IPS-NIHi7 (cell line): ENCODE data around the gene CACNA2D2.

Experiments
- DNase-seq: peaks from one replicate; pipeline ENCODE4 v3.0.0; 2012; ENCODE audit warnings: mixed read lengths; ENCODE audit errors: extremely low spot score

Gene CACNA2D2

DNA sequence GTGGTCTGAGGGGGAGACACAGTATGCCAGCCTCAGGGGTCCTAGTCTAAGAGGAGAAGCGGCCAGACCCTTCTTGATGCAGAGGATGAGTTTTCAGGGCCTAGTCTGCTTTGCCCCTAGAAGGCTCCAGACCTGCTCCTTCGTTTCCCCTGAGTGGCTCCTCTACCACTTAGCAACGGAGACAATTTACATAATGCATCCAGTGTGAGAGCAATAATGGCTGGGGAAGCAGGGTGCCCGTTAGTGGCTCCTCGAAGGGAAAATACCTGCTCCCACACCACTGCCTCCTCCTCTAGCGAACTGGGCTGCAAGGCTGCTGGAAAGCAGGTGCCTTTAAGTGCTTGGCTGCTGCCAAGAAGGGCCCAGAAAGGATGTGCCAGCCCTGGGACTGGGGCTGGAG, 38.9 kb downstream of the CACNA2D2 start:
- DNase-seq = no peak

DNA sequence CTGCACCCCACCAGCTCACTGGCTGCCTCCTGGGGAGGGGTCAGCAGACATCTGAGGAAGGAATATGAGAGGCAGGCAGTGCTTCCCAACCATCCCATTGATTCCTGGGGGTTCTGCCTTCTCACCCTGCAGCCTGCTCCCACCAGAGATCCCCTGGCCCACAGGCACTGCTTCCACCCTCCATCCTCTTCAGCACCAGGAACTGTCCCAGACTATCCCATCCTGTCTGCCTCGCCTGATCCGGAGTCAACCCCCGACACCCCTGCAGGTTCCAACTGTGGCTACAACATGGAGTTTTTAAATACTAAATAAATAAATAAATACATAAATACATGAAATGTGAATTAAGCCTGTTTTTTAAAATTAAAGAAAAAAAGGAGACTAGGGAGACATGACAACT, 43.6 kb downstream of the CACNA2D2 start:
- peak; percentile 71 for DNase-seq

DNA sequence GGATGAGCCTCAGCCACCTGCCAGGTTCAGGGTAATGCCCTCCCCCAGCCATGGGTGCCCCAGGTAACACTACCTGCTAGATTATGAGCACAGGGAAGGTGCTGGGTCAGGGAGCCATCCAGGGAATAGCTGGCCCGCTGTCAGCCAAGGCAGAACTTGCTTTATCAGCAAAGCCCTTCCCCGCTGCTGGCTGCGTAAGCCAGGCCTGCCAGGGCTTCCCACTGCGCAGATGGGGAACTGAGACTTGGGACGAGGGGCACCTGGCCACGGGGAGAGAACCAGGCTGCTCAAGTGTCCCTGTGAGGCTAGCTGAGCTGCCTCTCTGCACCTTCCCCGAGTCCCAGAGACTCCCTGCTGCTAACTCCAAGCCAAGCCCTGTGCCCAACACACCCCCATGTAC, 45.4 kb downstream of the CACNA2D2 start:
- no peak for DNase-seq

DNA sequence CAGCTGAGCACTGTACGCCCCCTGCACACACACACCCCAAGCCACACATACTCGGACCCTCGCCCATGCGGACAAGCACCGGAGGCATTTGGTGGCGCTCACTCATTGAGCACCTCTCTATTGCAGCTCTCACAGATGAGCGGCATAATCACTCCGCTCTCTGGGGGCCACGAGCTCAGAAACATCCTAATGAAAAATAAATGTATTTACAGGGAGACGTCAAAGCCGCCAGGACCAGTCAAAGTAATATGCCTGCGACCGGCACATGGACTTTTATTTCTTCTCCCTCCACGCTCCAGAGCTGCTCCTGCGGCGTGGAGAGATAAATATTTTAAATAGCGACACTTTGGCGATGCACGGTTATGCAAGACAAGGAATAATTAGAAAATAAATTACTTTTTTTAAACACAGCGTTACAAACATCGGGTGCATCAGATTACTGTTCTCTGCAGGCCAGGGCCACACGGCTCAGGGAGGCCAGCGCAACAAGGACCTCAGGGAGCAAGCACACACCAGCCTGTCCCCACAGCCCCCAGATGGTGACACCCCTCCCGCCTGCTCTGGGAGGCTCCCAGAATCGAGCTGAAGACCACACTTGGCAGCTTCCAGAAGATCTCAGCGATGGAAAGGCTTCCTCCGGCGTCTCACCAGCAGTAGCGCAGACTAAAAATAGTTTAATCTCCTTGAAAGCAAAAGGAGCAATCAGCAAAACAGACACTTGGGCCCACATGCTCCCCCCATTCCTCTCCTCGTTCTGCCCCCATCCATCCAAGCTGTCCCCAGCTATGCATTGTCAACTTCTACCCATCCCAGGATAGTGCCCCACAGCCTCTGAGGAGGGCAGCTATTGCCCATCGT, 48.0 kb downstream of the CACNA2D2 start:
- DNase-seq = no peak

DNA sequence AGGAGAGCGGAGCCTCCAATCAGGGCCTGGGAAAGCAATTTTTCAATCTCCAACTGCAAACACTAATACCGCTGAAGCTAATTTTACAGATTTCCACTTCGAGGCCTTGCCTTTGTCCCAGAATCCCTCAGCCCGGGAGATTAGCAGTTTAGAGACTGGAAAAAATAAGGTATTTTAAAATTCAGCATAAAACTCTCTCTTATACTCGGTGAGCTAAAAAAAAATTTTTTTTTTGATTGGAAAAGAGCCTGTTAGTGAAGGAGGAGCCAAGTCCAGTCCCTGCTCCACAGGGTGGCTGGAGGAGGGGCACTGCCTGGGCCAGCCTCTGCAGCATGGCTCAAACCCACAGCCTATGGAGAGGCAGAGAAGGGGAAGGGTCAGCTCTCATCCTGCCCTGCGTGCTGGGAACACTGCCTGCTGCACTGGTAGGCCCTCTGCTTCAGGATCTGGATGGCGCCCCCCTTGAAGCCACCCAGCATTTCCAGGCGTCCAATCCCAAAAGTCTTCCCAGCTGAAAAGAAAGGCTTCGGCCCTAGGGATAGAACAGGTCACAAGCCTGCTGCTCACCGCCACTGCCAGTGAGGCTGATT, 48.9 kb downstream of the CACNA2D2 start:
- DNase-seq = peak; percentile 83

DNA sequence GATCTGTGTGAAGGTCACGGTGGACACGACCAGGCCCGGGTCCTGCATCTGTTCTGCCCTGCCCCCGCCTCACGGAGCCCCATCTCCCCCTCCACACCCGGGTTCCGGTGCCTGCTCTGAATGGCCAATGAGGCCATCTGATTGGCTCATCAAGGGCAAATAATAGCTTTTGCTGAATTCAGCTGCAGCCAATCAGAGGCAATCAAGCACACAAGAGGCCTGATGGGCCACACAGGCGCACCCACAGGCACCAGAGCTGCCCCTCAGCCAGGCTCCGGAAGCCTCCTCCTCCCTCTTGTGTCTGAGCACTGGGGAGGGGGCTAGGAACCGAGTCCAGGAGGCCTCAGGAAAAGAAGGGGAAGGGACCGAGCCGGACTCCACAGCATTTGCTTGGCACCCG, 49.5 kb downstream of the CACNA2D2 start:
- DNase-seq = peak; percentile 37

DNA sequence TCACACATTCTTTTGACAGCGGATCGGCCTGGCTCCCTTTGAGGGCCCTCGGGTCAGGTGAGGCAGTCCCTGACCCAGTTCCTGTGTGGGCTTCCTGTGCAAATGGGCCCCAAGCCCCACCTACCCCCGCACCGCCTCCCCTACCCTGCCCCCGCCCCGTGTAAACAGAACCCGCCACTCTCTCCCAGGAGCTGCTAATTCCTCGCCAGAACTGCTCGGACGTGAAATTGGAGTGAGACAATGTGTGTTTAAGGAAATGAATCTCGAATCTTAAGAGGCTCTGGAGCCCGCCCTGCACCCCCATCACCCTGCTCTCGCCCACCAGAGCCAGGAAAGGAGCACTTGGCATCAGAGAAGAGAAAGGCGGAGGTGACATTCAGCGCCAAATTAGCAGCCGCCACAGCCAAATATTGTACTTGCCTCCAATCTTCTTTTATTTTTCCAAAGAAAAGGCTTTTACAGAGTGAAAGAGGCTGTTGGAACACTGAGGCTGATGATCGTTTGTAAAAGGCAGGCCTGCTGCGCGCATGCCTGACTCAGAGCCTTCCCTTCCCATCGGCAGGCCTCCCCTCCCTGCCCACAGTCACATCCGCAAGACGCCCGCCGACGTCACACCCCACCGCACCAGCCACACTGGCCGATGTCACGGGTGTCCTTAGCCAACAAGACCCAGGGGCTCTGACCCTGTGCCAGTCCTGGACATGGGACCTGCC, 53.1 kb downstream of the CACNA2D2 start:
- DNase-seq = peak; percentile 63

DNA sequence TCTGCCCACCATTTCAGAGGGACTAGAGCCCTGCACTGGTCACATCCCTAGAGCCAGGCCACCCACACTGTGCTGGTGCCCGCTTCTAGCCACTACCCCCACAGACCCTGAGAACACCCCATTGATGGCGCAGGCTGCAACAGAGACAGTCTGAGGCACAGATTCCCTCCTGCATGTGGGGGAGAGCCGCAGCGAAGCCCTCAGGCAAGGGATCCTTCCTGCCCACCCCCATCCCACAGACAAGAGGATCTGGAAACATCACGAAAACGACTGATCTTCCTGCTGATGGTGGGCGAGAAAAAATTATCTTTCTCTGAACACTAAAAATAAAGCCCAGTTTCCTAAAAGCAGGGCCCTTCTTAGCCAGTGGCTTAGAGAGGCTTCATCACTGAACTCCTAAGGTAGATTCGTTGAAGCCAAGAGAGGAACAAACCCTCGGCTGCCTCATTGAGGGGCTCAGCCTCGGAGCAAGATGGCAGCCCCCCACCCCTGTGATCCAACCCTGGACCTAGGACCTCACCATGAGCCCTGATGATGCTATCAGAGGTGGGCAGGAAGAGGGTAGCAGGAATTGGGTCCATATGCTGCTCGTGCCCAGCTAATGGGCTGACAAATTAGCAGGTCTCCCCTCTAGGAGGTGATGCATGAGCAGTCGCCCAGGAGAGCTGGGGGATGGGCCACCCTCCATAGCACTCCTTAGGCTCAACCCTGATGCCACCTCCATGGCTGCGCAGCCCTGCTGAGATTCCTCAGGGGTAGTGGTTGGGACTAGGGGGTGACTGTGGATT, 54.5 kb downstream of the CACNA2D2 start:
- DNase-seq = no peak

DNA sequence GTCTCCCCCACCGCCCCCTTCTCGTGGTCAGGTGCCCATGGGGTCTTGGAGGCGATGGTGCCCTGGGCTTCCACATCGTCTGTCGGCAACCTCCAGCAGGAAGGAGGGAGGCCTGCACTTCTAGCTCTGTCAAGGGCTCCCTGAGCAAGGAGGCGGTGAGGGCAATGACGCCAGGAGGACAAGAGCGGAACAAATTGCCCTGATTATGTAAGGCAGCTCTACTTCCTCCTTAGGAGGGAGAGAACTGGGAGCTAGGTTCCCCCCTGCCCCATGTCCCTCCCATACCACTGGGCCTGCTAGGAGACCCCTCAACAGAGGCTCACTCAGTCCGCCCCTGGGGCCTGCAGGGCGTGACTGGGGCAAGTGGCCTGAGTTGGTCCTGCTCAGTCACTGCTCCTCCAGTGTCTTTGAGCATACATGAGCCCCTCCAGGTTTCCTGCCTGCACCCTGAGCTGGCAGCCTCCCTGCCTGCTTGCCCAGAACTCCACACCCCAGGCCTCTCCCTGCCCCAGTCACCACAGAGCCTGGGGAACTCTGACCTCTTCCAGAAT, 56.1 kb downstream of the CACNA2D2 start:
- no peak for DNase-seq

DNA sequence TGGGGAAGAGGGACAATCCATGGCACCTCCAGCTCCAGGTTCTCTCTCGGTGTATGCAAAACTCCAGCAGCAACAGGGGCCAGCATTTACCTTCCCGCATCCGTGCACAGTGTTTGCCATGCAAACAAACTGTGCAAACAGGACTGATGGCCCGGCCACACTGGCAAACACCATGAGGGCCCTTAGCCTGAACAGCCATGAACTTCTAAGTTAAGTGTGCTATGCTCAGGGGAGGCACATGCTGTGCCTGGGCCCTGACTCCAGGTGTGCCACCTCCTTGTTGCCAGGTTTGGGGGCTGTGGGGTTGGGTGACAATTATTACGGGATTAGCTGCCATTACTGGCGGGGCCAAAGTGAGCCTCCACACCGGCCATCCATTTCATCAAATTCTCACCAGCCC, 57.5 kb downstream of the CACNA2D2 start:
- no peak for DNase-seq

DNA sequence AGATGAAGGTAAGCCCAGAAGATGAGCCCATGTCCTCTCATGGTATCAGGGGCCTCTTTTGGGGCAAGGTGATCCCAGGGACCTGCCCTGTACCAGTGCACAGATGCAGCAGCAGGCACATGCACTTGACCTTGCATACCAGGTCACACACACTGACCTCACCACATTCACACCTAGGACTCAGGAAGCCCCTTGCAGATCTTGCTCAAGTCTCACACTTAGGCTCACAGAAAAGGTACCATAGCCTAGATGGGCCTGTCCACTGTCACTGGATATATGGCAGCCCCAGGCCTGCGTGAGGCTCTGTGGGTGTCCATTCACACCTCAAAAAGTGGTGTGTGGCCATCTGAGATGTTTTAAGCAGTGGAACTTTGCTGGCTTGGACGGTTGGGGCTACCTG, 58.7 kb downstream of the CACNA2D2 start:
- no peak for DNase-seq

DNA sequence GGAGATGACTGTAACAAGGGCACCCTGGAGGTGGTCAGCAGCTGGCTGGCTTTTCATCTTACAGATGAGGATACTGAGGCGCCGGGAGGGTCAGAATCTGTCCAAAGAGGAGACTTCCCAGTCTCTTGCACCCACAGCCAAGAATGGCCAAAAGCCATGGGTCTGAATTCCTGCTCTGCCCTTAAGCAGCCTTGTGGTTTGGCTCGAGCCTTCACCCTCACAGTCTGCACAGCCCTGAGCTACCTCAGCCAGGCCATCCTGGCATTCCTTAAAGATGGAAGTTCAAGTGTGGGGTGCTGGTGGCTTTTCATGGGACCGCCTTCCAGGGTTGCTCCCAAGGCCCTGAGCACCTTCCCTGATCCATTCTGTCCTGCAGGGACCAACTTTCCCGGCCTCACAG, 59.2 kb downstream of the CACNA2D2 start:
- DNase-seq = no peak

DNA sequence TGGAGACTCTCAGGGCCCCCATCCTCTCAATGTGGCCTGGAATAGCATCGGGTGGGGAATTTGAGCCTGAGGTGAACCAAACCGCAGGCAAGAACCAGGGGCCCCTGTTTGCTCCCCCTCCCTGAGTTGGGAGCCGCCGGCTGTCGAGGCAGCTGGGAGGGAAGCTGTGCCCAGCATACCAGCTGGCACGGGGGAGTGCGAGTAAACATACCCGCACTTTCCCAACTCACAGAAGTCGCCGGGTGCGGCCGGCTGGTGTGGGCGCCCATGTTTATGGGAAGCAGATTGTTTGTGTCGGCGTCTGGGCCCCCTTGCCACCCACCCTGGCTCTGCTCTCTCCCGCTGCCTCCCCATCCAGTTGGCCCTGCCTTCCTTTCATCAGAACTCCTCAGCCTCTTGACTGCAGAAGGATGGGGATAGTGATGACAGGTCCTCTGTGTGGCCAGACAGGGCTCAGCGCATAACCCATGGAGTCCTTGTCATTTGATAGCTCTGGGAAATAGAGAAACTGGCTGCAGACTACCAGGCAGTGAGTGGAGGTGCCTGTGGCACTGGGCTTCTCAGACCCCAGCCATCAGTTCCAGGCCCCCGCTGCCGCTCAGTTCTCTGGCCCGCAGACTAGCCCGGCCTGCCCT, 60.4 kb downstream of the CACNA2D2 start:
- DNase-seq = no peak

DNA sequence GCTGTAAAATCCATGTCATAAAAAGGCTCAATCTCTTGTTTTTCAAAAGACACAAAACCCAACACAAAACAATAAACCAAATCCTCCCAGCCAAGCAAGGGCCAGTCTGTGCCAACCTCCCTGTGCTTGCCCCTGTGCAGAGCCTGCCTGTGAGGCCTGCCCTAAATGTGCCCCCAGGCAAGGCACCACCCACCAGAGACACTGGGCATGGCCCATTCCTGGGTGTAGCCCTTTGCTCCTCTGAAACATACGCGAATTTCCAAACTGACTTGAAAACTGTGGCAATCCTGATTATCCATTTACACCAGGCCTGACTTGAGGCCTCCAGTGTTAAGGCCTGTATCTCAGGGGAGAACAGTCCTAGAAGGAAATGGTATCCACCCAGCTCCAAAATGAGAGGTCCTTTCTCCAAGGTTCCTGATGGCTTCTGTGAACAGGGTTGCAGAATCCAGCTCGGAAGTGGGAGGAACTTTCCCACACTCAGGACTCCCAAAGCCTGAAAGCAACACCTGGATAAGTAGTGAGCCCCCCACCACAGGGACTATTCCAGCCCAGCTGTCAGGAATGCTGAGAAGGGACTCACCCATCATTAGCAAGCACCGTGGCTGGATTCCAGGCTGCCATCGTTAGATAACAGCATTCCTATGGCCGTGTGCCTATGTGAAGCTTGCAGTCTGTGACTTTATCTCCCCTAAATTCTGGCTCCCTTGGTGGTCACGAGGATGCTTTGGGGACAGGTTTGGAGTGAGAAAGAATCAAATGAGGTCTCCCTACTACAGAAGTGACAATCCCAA, 61.8 kb downstream of the CACNA2D2 start:
- no peak for DNase-seq

DNA sequence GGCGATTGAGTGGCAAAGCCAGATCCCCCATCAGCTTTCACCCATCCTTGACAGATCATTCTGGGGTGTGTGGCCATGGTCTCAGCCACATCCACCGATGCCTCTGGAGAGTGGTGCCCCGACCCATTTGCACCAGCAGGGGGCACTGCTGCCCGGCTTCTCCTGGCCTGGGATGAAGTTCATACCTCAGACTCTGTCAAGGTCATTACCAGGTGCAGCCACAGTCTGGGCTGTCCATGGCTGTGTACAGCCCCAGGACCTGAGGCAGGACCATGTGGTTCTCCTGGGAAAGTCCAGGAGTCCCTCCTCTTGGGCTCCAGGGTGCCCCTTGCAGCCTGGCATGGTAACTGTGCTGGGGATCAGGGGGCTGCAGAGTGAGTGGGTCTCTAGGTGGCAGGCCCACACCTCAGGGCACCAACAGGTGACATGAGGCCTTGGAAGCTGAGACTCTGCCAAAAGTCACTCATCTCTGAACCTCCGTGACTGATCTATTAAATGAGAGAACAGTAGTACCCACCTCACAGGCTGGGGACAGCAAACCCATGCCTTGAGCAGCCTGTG, 67.2 kb downstream of the CACNA2D2 start:
- DNase-seq = peak; percentile 93

DNA sequence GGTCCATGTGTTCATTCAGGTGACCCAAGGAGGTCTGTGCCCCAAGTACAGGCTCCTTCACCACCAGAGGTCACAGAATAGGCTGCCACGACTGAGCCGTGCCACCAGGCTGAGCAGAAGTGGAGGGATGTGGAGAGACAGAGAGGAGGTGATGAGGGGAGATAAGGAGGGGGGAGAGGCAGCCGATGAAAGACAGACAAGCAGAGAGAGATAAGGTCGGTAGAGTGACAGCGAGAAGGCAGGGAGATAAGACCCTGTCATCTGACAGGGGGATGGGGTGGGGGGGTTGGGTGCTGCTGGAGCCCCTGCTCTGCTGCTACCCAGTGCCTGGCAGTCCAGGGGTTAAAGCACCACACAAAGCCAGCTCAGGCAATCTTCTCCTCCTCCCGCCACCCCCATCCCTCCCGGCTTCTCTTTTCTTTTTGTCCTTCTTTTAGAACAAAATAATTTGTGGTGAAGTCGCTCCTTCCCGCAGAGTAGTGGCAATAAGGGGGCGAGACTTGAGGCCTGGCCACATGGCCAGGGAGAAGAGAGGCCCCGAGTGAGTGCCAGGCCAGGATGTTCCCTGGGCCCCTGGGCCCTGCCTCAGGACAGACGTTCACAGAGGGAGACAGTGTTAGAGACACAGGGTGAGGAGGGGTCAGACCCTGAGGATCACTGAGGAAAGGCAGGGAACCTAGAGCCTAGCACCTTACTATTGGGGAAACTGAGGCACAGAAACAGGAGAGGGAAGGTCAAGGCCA, 67.9 kb downstream of the CACNA2D2 start:
- no peak for DNase-seq

DNA sequence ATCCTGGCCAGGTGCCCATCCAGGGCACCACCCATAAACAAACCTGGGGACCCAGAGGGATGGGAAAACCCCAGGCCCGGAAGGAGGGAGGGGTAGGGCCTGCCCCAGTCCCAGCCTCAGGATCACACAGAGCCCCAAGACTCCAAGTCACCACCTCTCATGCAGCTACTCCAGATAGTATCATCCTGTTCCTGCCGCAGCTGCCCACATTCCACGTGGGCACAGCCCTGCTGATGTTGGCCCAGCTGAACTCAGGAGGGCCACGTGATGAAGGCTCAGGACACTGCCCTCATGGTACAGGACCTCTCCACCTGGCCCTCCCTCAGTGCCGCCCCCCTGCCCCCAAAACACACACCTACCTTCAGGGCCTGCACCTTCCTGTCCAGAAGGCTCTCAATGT, 69.5 kb downstream of the CACNA2D2 start:
- DNase-seq = no peak

DNA sequence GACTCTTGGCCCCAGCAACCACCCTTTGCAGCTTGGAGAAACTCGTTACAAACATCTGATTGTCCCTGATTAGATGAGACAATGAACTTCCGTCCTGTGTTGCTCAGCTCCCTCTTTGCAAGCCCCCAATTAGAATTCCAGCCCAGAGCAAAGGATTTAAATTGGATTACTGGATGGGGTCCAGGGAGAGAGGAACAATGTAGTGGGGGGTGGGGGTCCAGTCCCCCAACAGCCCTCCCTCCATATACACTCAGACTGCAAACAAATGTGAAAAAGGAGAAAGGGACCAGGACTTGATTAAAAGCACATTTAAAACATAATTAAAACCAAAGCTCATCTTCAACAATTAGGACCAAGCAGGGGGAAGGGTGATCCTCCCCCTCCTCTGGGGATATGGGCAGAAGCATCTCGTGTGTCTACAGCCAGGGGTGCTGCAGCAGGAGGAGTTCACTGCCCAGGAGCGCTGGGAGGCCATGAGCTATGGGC, 72.4 kb downstream of the CACNA2D2 start:
- DNase-seq = no peak

DNA sequence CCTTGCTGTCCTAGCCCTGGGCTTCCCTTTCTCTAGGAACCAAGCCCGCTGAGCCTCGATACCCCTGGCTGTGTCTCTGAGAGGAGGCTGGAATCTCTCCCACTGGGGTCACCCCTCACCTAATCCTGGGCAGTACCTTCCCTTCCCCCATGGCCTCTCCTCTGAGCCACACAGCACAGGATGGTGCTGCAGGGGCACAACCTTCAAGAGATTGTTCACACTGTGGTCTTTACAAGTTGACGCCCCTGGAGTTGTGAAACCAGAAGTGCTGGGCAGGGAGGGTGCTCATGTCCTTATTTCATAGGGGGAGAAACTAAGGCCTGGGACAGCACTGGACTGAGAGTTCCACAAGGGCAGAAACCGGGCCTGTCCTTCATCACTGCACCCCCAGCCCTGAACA, 73.2 kb downstream of the CACNA2D2 start:
- no peak for DNase-seq
